Muscle of back (tissue), 11 donors: ENCODE data around the gene RPL10. TPM values are rescaled to one million over a fixed set of nuclear protein-coding genes. Genes with fewer than 3 reads are reported as not detected.
"Not testable (repeated sequence)": the region's sequence is repeated elsewhere in the genome, so short reads cannot be mapped to it uniquely, and the experiment has no call there.

ENCODE experiments used
- DNase-seq, 3 donors: peaks; one replicate each; pipeline versions ENCODE4 v3.0.0 to v3.0.0-alpha.2; 2013
- polyA plus RNA-seq, 10 donors: library from polyadenylated mRNA; unstranded; fragments of 120-200 nt; gene quantifications; one replicate each; pipeline ENCODE4 v1.2.1, GENCODE V29; 2013; ENCODE audit not compliant: insufficient read length in 10 of 10

Gene RPL10
- polyA plus RNA-seq, 10 donors: 4,675 to 6,417 (median 5,723) TPM

DNA sequence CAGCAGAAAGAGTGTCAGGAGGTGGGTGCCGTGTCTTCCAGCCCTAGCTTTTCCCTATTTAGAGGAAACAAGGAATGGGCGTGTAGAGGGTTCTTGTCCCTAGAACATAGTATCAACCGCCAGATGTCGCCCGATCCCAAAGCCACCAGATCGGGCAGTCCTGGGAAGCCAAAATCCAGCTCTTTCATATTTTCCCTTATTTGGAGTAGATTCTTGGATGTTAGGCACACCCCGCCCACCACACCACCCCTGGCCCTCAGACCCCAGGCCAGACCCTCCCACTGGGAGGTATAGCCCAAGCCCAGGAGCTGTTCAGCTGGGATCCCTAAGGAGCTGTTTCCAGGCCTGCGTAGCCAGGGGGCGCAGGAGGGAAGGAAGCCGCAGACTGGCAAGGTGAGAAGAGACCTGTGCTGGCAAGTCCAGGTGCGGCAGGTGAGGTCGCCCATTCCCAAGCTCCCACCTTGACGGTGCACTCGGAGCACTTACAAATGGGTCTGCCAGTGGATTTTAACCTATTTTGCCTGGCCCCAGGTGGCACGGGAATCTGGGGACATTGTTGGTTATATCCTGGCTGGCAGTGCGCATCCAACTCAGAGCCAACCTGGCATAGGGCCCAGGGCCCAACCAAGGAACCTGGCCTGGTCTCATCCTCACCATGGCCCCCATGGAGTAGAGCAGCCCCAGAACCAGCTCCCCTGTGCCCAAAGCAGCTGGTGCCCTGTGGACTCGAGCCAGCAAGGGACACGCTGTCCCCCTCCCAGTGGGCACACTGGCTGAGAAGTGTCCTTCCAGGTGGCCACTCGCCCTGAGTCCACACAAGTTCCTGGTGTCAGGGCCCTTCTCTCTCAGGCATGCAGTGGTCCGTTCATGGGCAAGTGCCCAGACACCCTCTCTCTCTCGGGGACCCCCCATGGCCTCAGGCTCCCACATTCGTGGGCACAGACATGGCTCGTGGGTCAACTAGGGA is 24.6 kb upstream of the RPL10 start:
- peak; percentile 75 to 86 (median 80) for DNase-seq

DNA sequence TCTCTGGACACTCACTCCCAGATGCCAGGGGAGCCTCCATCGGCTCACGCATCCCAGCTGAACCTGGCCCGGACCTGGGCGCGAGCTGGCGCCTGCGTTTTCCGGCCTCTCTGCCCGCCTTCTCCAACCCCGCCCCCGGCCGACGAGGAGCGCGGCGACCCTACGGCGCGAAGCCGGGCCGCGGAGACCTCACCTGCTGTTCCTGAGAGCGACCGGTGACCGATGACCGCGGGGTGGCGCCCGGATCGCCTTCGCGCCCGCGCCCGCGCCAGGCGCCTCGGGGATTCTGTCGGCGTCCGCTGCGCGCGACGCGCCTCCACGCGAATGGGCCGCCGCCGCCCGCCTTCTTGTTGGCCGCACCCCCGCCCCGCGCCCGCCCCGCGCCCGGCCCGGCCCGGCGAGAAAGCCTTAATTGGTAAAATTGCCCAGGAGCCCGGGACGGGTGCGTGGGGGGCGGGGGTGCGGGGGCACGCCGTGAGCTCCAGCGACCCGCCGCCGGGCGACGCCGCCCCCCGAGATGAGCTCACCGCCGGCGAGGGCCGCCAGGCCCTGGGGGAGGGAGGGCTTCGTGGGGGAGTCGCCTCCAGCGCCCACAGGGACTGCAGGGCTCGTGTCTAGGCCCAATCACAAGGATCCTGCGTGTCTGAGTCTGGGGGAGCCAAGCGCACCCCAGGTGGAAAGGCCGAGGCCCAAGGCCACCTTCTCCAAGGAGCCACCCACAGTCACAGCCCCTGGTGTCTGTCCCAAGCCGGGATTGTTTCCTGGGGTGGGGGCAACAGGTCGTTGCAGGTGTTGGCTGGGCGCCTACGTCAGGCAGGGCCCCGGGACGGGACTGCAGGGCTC is 23.6 kb upstream of the RPL10 start, which contains the start of gene FLNA:
Gene FLNA, minus strand, starts transcription at position 322 of the 843 bp plus-strand sequence. CDS start 3,389 bp downstream, outside the sequence.
- peak in 1 of 3 donors; percentile 55 for DNase-seq

DNA sequence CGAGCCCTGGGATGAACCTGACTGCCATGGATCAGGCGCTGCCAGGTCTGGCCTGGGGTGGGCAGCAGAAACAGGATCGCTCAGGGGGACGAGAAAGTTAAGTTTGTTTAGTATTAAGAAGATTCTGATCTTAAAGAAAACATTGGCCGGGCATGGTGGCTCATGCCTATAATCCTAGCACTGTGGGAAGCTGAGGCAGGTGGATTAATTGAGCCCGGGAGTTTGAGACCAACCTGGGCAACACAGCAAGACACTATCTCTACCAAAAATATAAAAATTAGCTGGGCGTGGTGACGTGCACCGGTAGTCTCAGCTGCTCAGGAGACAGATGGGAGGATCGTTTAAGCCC is 23.0 kb upstream of the RPL10 start:
- DNase-seq: no peak

DNA sequence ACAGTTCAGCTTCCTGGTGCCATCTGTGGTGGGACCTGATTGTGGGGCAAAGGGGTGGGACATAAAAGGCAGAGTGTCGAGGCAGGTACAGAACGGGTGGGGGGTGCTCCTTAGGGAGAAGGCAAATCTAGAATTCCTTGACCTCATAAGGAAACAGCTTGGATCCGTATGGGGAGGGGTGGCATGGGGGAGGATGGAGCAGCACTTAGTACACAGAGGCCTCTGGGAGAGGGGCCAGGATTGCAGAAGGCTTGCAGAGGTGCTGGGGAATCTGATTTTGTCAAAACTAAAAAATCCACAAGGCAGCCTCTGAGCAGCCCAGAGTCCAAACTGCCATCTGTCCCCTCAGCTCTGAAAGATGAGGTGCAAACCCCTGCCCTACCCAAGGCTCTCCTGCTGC is 21.4 kb upstream of the RPL10 start:
- no peak for DNase-seq

DNA sequence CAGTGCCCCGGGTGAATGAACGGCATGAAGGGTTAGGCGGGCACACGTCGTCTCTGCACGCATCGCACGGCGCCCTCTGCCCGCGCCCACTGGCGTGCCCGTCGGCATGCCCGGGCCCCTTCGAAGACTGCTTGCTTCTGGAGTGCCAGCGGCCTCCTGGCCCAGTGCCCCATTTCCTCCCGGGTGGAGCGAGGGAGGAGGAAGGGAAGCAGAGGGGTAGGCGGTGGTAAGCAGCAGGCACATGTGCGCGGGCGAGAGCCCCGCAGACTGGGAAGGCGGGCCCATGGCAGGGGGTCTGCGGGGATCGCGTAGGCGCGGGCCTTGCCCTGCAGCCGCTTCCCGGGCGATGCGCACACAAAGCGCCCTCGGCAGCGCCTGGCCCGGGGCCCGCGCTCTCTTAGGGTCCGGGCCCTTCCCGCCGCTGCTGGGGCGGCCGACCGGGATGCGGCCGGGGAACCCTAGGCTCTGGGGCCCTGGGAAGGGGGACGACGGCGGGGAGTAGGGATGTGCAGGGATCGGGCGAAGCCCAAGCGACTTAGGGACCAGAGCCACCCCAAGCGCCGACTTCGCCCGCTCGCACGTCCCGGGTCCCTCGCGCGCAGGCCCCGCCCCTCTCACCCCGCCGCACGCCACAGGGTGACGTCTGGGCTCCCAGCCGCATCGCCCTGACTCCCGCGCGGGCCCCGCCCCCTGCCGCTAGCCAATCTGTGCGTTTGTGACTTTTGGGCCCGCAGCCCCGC is 19.9 kb upstream of the RPL10 start:
- DNase-seq: peak in 2 of 3 donors; percentile 51 to 78

DNA sequence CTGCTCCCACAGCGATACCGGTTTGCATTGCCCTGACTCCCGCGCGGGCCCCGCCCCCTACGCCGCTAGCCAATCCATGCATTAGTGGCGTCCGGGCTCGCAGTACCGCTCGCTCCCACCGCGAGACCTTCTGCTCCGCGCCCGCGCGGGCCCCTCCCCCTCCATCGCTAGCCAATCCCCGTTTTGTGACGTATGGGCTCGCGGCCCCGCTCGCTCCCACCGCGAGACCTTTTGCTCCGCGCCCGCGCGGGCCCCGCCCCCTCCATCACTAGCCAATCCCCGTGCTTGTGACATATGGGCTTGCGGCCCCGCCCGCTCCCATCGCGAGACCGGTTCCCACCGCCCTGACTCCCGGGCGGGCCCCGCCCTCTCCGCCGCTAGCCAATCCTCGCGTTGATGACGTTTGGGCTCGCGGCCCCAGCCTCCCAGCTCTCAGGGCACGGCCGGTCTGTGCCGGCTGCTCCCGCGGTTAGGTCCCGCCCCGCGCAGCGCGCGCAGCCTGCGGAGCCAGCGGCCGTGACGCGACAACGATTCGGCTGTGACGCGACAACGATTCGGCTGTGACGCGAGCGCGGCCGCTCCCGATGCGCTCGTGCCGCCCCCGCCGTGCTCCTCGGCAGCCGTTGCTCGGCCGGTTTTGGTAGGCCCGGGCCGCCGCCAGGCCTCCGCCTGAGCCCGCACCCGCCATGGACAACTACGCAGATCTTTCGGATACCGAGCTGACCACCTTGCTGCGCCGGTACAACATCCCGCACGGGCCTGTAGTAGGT is 19.2 kb upstream of the RPL10 start, which contains the start of gene EMD:
Gene EMD, plus strand, starts transcription at position 497 of the 770 bp plus-strand sequence. Its CDS starts 190 bp downstream, at position 687.
- peak; percentile 96 to 98 (median 97) for DNase-seq

DNA sequence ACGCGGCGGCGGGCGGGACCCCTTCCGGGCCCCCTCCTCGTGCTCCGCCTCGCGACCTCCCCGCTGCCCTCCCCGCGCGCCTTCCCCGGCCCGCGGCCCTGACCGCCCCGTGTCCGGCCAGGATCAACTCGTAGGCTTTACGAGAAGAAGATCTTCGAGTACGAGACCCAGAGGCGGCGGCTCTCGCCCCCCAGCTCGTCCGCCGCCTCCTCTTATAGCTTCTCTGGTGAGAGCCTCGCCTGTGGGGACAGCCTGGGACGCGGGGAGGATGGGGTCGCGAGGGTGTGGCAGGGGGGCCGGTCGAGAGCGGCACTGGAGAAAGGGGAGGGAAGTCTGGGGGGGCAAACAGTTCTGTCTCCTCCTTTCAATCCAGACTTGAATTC is 18.6 kb upstream of the RPL10 start:
- DNase-seq: no peak

DNA sequence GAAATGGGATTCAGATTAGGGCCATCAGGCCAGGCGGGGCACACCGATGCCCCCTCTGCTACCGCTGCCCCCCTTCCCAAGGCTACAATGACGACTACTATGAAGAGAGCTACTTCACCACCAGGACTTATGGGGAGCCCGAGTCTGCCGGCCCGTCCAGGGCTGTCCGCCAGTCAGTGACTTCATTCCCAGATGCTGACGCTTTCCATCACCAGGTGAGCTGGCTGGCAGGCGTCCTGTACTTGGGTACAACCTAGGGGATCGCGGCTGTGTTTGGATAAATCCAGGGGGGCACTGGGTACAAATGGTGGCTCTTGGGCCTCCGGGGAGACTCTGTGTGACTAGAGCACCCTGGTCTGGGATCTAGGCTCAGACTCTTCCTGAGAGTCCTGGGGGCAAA is 18.0 kb upstream of the RPL10 start:
- DNase-seq: no peak

DNA sequence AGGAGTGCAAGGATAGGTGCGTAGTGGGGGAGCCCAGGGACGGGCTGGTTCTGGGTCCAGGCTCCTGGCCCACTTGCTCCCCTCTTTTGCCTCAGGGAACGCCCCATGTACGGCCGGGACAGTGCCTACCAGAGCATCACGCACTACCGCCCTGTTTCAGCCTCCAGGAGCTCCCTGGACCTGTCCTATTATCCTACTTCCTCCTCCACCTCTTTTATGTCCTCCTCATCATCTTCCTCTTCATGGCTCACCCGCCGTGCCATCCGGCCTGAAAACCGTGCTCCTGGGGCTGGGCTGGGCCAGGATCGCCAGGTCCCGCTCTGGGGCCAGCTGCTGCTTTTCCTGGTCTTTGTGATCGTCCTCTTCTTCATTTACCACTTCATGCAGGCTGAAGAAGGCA is 17.4 kb upstream of the RPL10 start:
- no peak for DNase-seq

DNA sequence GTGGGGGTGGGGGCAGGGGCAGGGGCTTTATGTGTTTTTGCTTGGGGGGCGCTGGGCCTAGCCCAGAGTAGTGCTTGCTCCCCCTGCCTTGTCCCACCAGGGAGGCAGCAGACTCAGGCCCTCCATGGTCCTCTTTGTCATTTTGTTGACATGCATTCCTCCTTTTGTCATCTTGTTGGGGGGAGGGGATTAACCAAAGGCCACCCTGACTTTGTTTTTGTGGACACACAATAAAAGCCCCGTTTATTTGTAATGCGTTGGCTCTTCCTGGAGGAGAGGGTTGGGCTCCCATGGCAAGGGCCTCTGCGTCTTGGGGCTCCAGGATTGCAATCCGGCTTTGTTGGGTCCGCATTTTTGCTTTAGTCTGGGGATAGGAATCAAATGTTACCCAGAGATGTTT is 16.9 kb upstream of the RPL10 start:
- no peak for DNase-seq

DNA sequence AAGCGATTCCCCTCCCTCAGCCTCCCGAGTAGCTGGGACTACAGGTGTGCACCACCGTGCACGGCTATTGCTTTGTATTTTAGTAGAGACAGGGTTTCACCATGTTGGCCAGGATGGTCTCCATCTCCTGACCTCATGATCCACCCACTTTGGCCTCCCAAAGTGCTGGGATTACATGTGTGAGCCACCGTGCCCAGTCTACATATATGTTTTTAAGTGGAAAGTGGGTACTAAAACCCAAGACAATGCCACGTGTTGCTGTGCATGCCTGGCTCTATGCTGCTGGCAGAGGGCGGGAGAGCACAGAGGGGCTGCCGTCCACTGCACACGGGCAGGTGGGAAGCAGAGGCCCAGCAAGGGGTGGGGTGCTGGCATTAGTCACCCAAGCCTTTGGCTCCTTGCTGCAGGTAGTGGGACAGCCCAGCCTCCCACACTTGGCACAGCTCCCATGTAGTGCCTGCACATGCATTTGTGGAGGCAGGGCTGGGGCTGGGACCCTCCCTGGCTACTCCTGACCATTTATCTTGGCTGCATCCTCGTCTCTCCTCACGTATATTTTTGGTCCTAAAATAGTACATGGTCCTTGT is 15.6 kb upstream of the RPL10 start:
- no peak for DNase-seq

DNA sequence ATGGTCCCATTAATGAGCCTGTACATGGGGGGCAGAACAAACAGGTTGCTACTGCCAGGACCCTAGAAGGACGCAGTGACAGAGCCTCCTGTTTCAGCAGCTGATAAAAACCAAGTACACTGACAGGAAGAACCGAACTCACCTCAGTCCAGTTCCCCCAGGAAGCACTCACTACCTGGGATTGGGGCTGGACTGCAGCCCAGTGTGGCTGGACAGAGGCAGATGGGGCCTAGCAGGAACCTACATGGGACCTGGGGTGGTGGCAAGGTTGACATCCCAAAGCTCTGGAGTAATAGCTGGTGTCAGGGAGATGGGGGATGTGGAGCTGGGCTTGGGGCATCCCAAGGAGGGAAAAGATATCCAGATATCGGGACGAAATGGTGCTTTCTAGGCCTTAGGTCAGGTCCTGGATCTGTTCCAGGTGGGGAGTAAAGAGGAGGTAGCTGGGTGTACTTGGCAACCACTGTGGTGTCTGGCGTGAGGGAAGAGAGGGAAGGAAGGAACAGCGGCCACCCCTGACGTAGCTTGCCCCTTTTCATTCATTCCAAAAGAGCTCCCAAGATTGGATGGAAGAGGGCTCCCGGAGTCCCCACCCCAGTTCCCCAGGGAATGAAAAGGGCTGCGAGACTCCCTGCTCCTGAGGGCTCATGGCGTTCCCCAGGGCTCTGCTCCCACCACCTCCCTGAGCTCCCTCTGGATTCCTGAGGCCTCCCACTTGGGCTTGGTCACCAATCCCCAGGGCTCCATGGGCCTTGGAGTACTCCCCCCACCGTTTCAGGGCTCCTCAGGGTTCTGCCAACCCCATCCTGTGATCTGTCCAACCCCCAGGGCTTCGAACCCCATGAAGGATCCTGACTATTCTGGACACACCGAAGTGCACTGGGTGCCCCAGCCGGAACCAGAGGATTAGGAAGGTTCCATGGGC is 14.6 kb upstream of the RPL10 start:
- no peak for DNase-seq

DNA sequence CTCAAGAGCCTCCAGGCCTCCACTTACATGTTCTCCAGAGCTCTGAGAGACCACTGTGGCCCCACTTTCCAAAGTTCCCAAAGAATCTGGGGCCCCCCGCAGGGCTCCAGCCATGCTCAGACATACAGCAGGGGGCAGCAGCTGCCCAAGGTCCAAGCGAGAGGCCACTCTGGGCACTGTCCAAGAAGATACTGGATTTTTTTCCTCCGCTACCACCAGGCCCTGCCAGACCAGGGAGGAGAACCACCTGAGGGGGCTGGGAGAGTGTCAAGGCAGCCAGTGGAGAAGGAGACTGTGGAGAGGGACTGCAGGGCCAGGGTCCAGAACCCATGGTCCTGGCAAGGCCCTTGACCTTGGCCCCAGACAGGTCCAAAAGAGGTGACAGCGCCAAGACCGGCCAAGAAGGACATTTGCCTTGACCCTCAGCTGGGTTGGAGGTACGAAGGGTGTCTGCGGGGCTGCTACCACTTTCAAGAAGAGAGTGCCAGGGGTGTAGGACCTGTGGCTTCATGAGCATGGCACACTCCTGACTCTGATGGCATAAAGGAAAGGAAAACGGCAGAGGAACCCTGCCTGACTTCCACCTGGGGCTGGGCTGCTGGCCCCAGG is 13.8 kb upstream of the RPL10 start:
- no peak for DNase-seq

DNA sequence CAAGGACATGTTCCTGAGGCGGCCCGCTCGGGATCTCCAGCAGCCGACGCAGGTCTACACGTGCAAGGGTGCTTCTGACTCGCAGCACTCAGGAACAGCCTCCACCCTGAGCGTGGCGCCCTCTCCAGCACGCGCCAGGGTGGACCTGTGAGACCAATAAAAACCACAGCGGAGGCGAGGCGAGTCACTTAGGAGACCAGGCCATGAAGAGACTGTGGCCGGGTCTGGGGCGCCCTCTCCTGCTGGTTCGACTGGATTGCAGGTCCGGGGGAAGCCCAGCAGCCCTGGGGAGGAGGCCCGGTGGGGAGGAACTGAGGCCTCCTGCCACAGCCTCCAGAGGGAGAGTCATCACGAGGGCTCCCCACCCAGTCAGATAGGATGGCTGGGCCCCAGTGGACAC is 10.1 kb upstream of the RPL10 start:
- not testable (repeated sequence) for DNase-seq

DNA sequence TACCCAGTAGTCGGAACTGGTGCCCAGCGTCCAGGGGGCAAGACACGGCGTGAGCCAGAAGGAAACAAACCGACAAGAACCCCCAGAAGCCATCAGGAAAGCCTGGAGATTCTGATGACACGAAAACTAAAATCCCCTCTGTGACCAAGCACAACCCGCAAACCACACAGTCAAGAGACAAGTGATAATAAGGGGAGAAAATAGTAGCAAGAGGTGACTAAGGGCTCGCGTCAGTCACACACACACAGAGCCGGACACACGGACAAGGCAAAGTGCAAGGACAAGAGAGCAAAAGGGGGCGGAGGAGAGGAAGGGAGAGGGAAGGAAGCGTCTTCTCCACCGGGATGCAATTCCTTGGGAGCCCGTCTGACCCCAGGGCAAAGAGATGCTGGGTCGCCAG is 9.5 kb upstream of the RPL10 start:
- not testable (repeated sequence) for DNase-seq

DNA sequence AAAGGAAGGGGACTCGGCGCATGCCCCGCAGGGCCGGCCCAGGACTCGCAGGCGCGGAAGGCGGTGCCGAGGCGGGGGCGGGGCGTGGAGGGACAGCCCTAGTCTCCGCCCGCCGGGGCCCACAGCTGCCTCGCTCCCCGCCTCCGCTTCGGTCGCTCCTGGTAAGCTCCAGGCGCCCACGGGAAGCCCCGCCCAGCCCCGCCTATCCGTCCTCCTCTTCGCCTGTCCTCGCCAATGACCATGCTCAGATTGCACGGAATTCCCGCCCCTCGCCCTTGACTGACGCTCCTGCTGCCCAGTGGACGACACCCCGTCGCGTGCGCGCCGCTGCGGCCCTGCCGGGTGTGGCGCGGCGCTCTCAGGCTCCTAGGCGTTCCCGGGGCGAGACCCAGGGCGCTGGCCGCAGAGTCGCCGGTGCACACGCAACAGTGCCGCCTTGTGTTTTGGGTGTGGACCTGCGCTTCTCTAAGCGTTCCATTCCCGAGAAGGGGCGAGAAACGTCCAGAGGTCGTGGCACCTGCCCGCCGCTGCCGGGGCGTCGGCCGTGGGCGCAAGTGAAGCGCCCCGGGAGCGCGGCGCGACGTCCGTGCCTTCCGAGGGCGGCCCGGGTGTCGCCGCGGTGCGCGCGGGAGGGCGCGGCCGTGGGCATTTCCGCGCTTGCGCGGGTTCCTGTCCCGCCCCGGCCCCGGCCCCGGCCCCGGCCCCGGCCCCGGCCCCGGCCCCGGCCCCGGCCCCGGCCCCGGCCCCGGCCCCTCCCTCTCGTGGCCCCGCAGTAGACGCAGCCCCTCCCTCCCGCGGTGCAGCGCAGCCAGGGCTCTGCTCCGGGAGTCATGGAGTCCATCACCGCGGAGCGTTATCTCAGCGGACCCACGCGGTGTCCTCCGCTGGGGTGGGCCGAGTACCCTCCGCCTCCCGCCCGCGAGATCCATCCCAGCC is 8.1 kb upstream of the RPL10 start:
- DNase-seq: not testable (repeated sequence)

DNA sequence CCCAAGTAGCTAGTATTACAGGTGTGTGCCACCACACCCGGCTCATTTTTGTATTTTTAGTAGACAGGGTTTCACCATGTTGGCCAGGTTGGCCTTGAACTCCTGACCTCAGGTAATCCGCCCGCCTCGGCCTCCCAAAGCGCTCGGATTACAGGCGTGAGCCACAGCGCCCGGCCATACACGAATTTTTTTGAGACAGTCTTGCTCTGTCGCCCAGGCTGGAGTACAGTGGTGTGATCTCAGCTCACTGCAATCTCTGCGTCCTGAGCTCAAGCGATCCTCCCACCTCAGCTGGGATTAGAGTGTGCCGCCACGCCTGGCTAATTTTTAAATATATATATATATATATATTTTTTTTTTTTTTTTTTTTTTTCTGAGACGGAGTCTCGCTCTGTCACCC is 1.8 kb upstream of the RPL10 start:
- DNase-seq: not testable (repeated sequence)
